LNCAP (cell line): Measurements from ENCODE around the gene LYRM4.

ENCODE experiments used
- CTCF ChIP-seq: fragments of 450-650 bp; IDR thresholded peaks from 2 replicates; pipeline ENCODE4 v1.5.1; 2017; ENCODE audit warnings: mild to moderate bottlenecking

LYRM4 gene

DNA sequence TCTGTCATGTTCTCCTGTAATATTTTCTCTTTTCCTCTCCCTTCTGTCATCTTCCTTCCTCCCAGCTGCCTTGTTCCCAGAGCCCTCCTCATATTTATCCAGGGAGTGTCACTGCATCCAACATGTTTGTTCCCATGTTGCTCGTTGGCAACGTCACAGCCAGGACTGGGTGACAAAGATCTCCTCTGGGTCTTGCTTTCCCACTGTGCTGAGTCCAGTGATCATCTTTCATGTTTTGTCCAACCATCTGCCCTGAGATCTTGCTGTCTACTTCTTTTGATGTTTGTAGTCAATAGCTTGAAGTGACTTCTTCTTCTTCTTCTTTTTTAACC lies 27.2 kb upstream of the LYRM4 start:
- TF ChIP-seq CTCF, result no peak

DNA sequence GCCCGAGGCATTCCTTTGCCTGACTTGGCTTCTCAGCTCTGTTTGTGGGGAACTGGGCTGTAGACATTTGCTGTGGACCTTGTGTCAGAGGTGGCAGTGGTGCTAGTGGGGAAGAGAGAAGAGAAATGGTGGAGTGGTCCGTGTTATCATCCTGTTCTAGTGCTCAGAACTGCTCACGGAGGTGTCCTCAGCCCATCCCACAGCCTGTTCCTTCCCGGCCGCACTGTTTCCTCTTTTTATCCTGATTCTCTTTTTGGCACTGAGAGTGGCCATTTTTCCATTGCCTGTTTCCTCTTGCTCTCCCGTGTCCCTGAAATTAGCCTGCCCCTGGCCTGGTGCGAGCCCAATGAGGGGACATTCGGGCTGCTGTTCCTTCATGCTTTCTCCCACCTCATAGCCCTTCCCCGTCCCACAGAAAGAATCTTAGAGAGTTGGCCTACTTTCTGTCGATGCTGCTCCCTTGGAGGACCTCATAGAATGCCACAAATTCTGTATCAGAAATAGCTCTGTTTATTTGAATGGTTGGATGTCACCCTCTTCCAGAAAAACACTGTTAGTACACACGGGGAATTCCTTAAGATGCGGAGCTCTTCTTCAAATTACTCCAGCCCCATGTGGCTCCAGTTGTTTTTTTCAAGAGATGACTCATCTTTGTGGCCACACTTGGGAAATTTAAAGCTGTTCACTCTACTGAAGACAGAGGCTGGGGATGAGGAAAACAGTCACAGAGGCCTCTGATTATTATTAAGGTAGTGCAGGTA lies 26.6 kb upstream of the LYRM4 start:
- no peak for TF ChIP-seq CTCF

GRCh38 chr6:5286780-5287179 lies 26.0 kb upstream of the LYRM4 start:
- TF ChIP-seq CTCF, result no peak

DNA sequence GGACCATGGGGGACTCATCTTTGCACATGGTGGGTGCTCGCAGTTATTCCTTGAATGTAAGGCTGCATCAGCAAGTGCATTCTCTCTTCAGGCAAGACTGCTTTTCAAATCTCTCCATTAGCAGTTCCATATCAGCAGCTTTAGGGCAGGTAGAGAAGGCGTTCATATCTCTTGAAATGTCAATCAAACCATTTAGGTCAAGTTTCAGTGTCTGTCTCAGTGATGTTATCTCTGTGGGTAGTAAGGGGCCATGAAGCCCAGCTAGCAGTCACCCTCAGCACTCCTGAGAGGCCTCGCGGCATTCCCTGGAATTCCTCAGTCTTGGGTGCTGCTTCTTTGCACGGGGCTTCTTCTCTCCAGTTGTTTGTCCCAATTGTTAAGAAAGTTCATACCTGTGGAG lies 24.8 kb upstream of the LYRM4 start:
- no peak for TF ChIP-seq CTCF

- no peak for TF ChIP-seq CTCF
These were observed 24.3 kb upstream of the LYRM4 start for GRCh38 chr6:5285081-5285480.

GRCh38 chr6:5282191-5282623 lies 21.5 kb upstream of the LYRM4 start:
- no peak for TF ChIP-seq CTCF

GRCh38 chr6:5280920-5281319 lies 20.2 kb upstream of the LYRM4 start:
- no peak for TF ChIP-seq CTCF

DNA sequence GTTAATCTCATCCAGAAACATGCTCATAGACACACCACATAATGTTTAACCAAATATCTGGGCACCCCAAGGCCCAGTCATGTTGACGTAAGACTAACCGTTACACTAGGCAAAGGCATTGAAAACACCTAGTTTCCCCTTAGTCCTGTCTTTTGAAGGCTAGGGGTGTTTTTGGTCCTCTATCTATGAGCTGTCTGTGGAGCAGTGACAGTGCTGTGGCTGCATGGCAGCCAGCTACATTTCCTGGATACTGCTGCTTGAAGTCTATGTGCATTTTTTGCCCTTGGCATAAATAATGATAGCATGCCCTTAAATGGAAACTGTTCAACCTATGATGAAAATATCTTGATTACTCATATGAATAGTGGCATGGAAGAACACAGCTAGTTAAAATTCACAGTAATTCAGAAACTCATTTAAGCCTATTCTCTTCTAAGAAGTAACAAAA lies 19.2 kb upstream of the LYRM4 start:
- TF ChIP-seq CTCF, result no peak
